GM18909 (cell line): ENCODE results near the gene EMX1.
A peak's percentile ranks its signal among the peaks of the same experiment; 100 is the strongest.

Experiments used
- ATAC-seq: cut with Tn5 transposase; IDR thresholded peaks from one replicate; pipeline ENCODE4 v1.9.1; 2021; ENCODE audit warnings: mild to moderate bottlenecking; ENCODE audit not compliant: unreplicated experiment, poor library complexity

Gene EMX1

DNA sequence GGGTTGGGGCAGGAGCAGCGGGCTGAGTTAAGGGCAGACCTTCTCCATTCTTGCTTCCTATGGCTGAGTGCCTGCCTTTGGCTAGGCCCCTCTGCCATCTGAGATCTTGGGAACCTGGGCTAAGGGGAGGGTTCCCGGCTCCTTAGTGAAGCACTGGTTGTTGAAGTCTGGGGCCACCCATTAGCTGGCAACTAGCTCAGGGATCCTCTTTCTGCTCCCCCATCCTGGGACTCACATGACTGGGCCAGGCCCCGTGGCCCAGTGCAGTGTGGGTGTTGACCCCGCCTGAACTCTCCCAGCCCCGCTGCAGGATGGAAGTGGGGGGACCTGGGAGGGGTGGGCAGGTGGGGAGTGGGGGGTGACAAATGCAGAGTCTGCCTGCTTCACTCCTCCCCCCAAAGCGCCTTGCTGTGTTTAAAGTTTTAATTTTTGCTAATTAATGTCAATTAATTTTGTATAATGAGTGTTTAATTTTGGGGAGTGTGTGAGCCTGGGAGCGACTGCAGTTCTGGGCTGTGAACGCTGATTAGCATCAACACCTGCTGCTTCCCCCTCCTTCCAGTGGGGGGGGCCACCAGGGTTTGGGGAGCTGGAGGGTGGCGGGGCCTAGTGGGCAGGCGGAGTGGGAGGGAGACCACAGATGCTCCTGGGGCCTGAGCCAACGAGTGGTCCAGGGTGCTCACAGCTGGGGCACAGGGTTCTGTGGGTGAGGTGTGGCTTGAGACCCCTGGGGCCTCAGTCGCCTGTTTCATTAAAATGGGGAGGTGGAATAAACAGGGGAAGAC lies 55.2 kb downstream of the EMX1 start:
- no peak for ATAC-seq

DNA sequence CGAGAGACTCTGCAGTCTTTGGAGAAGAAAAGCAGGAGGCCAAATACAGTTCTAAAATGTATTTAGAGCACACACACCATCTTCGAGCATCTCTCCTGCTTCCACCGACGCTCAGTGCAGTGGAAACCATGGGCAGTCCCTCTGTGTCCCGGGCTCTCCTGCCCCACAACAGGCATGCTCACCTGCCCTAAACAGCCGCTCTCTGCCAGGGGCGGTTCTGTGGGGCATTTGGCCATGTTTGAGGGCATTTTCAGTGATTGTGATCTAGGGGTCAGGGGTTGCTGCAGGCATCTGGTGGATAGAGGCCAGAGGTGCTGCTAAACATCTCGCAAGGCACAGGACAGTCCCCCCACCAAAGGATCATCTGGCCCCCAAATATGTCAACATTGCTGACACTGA lies 55.8 kb downstream of the EMX1 start:
- no peak for ATAC-seq

DNA sequence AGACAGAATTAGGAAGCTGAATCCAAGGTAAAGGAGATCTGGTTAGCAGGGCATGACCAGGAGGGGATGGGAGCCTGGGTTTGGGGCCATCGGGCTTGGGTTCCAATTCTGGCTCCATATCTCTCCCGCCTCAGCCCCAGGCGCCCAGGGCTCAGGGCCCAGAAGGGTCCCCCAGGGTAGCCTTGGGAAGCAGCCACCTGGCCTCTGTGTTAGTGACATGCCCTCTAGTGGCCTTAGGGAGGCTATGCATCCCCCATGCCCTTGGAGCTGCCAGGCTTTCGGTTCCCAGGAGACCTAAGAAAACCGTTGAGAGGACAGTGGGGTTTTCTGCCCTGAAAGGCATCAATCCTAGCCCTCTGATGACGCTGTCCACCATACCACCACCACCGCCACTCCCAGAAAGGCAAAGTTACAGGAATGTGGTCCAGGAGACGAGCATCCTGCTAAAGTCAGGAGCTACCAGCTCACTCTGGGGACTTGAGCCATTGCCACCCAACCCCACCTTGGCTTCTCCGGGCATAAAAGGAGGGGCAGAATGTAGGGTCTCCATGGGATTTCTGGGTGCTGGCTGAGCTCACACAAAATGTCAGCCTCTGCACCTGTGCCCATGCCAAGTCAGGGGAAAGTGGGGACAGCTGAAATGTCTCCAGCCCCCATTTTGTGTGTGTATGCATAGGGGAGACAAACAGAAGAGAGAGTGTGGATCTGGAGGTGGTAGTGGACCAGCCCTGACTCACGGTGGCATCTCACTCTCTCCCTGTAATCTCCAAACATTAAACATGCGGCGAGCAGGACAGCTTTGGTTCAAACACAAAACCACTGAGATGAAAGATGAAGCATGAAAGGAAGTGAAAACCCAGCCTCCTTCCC lies 56.5 kb downstream of the EMX1 start:
- ATAC-seq = peak; percentile 92

DNA sequence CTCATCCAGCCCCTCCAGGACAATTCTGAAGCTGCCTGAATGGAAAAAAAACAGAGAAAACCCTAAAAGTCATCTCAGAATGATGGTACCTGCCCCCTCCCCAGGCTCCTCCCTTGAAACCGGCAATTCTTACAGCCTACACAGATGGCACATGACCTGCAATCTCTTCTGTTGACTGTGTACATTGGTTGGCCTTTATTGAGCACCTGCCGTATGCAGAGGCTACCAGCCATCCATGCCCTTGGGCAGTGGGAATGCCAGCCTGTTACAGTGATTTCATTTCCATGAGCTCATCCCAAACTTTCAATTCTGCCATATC lies 57.1 kb downstream of the EMX1 start:
- ATAC-seq = no peak

DNA sequence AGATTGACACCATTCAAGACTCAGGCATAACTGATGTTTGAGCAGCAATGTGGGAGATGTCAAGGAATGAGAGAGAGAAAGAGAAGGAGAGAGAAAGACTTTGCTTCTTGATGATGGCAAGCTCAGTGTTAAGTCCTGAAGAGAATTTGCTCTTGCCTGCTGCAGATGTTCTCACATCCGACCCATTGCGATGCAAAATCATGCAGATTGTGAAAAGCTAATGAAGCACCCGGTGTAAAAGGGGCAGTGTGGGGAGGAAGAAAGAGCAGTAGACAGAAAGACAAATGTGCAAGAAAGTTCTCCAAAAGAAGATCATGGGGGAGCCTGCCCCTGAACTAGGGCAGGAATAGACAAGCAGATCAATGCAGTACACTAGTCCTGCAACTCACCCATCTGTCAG lies 57.7 kb downstream of the EMX1 start:
- ATAC-seq = no peak

DNA sequence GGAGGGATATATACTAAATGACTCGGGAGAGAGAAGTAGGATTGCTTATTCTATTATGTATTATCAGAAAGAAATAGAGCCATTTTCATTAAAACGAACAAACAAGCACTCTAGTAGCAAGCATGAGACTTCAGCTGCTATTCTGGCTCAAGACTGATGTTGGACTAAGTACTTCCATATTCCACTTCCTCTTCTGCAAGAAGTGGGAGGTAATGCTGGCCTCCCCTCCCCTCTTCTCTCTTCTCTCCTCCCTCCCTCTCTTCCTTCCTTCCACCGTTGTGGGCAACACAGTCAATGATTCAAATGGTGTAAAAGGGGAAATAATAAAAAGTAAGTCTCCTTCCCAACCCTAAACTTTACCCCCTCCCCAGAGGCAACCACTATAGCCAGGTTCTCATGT lies 62.6 kb downstream of the EMX1 start:
- ATAC-seq = no peak

DNA sequence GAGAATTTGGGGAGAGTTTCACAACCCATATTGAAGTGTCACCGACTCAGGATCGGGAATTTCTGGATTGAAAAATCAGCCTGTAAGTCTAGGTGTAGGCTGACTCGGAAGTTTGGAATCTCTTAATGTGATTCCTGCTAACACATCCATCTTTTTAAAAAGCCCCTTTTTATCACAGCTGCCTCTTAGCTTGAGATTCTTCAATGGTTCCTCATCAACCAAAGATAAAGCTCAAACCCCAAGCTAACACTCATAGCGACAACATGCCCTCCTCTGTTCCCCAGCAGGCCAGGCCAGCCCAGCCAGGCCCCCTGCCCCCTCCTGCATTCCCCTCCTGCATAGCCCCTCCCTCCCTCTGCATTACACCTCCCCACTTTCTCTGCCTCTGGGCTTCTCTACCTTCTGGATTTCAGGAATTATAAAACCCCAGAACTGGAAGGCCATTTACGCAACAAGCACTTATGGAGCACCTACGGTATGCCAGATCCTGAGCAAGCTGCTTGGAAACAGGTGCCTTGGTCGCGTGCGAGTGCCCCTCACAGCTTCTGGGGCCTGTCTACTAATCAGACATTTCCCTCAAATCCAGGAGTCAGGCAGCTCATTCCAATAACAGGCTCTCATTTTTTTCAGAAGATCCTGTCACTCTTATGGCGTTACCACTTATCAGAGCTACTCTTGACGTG lies 63.4 kb downstream of the EMX1 start:
- no peak for ATAC-seq

DNA sequence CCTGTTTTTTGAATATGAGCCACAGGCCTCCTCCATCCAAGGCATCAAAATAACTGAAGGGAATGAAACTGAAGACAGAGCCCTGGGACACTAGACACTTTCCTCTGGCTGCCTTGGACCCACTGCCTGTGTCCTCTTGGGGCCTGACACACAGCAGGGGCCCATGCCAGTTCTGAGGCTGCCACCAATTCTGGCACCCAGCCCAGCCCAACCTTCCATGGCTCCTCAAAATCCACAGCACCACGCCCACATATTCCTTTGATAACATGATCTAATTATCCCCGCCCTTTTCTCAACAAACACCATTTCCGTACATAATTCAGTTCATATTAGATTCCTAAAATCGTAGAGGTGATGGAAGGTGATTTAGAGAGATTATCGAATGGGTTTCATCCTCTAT lies 64.2 kb downstream of the EMX1 start:
- no peak for ATAC-seq

DNA sequence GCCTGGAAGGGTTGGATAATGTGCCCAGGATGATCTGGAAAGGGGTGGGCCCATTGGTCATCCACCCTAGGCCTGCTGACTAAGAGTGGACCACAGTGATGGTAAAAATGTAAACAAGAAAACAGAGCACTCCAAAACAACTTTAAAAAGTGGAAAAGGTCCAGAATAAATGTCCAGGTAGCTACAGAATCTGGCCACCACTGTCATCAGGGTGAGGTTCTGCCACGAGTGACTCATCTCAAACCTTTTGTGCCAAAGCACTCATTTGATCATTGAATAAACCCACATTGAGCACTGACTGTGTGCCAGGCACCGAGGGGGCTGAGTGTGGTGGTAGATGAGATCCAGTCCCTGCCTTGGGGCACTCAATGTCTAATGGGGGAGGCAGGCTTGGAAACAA lies 64.9 kb downstream of the EMX1 start:
- ATAC-seq = no peak

DNA sequence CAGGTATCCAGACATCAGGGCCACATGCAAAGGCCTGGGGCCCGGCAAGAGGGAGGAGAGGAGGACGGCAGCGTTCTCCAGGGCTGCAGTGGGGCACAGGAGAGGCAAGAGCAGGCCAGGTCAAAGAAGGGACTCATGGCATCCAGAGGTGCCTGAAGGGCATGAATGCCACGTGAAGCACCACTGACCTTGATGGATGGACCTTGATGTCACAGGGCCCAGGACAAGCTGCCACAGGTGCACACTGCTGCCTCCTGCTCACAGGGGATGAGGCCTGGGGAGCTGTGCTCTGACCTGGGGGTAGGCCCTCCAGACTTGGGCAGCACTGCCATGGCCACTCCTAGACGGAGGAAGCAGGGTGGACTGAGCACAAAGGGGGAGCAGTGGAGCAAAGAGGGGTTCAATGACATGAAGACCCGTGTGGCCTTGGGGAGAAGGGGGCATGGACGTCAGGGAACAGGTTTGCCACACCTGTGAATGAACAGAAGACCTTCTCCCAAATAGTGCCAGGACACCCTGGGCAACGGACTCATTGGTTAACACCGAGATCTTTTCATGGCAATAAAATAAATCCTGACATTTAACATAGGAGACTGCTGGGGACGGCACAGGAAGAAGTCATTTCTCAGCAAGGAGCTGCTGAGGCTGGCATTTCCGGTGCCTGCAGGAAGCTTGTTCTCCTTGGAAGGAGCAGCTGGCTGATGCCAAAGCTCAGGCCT lies 65.6 kb downstream of the EMX1 start:
- no peak for ATAC-seq

DNA sequence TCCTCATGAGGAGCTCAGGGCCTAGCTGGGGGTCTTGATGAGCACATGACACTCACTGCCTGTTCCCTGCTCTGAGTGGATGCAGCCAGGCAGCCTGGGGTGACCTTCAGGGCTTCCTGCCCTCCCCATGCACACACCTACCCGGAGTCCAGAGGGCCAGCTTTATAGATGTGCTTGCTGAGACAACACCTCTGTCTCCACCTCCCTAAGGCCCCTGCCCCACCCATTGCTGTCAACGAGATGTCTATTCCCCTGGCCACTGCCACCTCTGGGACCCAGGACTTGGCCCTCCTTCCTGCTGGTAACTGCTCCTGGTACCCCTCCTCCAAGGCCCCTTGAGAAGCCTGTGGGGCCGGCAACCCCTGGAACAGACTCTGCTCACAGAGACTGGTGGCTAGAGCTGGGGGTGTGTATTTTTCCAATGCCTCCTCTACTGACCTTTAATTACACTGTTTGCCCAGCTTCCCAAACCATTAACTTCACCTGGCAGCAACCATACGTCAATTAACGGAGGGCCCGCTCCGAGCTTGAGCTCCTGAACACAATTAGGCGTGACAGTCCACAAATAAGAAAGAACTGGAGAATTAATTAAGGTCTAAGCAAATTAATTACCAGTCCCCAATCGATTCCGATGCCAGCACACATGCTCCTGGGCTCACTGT lies 66.3 kb downstream of the EMX1 start:
- no peak for ATAC-seq

DNA sequence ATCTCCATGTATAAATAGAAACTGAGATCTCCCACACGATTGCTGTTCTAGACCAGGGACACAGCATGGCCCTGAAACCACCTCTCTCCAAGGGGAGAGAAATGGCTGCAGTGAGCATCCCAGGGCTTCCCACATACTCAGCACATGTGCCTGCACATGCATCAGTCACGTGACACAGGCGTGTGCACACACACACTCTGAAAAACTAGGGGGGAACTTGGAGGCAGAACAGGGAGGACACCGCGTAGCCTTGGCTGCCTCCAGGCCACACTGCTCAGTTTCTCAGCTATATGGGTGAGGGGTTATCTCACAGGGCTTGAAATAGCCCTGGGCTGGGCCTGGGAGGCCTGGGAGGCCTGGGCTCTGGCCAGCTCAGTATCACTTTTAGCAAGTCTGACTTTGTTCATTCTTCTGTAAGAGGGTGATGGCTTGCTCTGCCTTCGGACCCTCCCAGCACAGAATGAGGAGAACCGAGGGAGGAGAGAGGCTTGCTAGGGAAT lies 66.9 kb downstream of the EMX1 start:
- no peak for ATAC-seq
